Neural progenitor cell (in vitro differentiated cells): Measurements from ENCODE around the gene CDH23.

ENCODE experiments used
- EZH2 ChIP-seq: fragments of 200-600 bp; sonication (generic); IDR thresholded peaks from 2 replicates; pipeline ENCODE4 v1.6.1; 2017; ENCODE audit warnings: antibody characterized with exemption, mild to moderate bottlenecking, moderate library complexity
- TF ChIP-seq, protein P1 (sequence below): fragments of 200-600 bp; sonication (generic); IDR thresholded peaks from 2 replicates; pipeline ENCODE4 v1.5.1; 2017; ENCODE audit warnings: antibody characterized with exemption, mild to moderate bottlenecking

DNA sequence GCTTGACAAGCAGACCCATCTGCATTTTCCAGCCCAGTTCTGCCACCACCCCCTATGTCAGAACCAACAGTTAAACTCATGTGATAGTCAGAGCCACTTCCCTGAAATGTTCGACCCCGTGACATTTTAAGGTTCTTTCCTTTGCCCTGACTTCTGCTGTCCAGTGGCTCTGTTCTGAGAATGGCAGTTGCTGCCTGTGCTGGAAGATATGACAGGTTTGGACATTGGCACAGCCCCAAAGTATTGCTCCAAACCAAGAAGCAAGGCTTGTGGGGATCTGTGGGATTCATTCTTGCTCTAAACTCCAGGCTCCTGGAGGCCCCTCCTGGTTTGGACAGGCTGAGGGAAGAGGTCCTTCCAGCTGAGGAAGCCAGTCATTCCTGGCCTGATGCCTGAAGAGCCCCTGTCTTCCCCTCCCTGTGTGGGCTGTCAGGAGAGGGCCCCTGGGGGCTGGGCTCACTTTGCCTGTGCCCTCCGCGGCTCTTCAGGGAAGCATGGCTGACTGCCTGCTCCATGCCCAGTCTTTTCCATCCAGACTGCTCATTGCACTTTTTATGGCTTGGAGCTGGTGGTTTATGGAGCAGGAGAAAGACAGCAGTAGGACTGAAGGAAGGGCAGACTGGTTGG lies 138.0 kb downstream of the CDH23 start:
- TF ChIP-seq, protein P1, sequence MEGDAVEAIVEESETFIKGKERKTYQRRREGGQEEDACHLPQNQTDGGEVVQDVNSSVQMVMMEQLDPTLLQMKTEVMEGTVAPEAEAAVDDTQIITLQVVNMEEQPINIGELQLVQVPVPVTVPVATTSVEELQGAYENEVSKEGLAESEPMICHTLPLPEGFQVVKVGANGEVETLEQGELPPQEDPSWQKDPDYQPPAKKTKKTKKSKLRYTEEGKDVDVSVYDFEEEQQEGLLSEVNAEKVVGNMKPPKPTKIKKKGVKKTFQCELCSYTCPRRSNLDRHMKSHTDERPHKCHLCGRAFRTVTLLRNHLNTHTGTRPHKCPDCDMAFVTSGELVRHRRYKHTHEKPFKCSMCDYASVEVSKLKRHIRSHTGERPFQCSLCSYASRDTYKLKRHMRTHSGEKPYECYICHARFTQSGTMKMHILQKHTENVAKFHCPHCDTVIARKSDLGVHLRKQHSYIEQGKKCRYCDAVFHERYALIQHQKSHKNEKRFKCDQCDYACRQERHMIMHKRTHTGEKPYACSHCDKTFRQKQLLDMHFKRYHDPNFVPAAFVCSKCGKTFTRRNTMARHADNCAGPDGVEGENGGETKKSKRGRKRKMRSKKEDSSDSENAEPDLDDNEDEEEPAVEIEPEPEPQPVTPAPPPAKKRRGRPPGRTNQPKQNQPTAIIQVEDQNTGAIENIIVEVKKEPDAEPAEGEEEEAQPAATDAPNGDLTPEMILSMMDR = no peak
- TF ChIP-seq EZH2 = no peak
